CD8-positive, alpha-beta memory T cell (primary cell): ENCODE measurements around the gene SIX2. TPM values are rescaled to one million over a fixed set of nuclear protein-coding genes. Genes with fewer than 3 reads are reported as not detected.

Experiments
- CTCF ChIA-PET: fragments of 350-600 bp; sonication (Branson Sonifier 250); formaldehyde crosslinking; loops from one replicate; lab custom pipeline; 2021; ENCODE audit warnings: antibody characterized with exemption; lab: Charles Lee
- POLR2A ChIA-PET: fragments of 350-600 bp; sonication (Branson Sonifier 250); formaldehyde crosslinking; loops from one replicate; lab custom pipeline; 2021; ENCODE audit warnings: antibody characterized with exemption; lab: Charles Lee
- DNase-seq, 5 donors: peaks; one replicate each; pipeline versions ENCODE4 v3.0.0 to v3.0.0-alpha.2; 2020 to 2022; ENCODE audit warnings: mixed read lengths in 1 of 5
- H3K27ac ChIP-seq: one replicate; pipeline ENCODE4 v1.7.0; 2013; ENCODE audit warnings: low read depth, mild to moderate bottlenecking, low read length, moderate library complexity
- H3K27me3 ChIP-seq: 2 replicates; pipeline ENCODE4 v1.7.0; 2013; ENCODE audit warnings: low read length, mild to moderate bottlenecking; ENCODE audit not compliant: insufficient read depth, poor library complexity, severe bottlenecking
- H3K36me3 ChIP-seq: 2 replicates; pipeline ENCODE4 v1.7.0; 2013; ENCODE audit warnings: mild to moderate bottlenecking, low read length, moderate library complexity; ENCODE audit not compliant: insufficient read depth
- H3K4me1 ChIP-seq: 2 replicates; pipeline ENCODE4 v1.7.0; 2013; ENCODE audit warnings: mild to moderate bottlenecking, low read length, moderate library complexity; ENCODE audit not compliant: insufficient read depth
- H3K4me3 ChIP-seq: 2 replicates; pipeline ENCODE4 v1.7.0; 2013; ENCODE audit warnings: mild to moderate bottlenecking, low read length
- H3K9me3 ChIP-seq: 2 replicates; pipeline ENCODE4 v1.7.0; 2013; ENCODE audit warnings: mild to moderate bottlenecking, low read length
- H3K27ac Mint-ChIP-seq, 8 donors: one replicate each; pipeline ENCODE4 v1.8.0; 2020 to 2021; ENCODE audit warnings: mixed read lengths in 8 of 8, mild to moderate bottlenecking in 6 of 8, inconsistent platforms in 3 of 8, moderate library complexity in 3 of 8
- H3K27me3 Mint-ChIP-seq, 2 donors: one replicate each; pipeline ENCODE4 v1.8.0; 2020 to 2021; ENCODE audit warnings: mixed read lengths in 2 of 2, mild to moderate bottlenecking in 1 of 2, moderate library complexity in 1 of 2
- H3K36me3 Mint-ChIP-seq, 3 donors: one replicate each; pipeline ENCODE4 v1.8.0; 2020 to 2021; ENCODE audit warnings: mixed read lengths in 3 of 3, inconsistent platforms in 1 of 3, mild to moderate bottlenecking in 1 of 3
- H3K4me1 Mint-ChIP-seq, 3 donors: one replicate each; pipeline ENCODE4 v1.8.0; 2020 to 2021; ENCODE audit warnings: mixed read lengths in 3 of 3, inconsistent platforms in 1 of 3, mild to moderate bottlenecking in 1 of 3
- H3K4me3 Mint-ChIP-seq, 7 donors: one replicate each; pipeline ENCODE4 v1.8.0; 2020 to 2021; ENCODE audit warnings: mixed read lengths in 7 of 7, mild to moderate bottlenecking in 6 of 7, moderate library complexity in 4 of 7, inconsistent platforms in 2 of 7
- H3K9me3 Mint-ChIP-seq, 5 donors: one replicate each; pipeline ENCODE4 v1.8.0; 2020 to 2022; ENCODE audit warnings: mixed read lengths in 5 of 5, mild to moderate bottlenecking in 3 of 5, moderate library complexity in 2 of 5, inconsistent platforms in 1 of 5
- polyA plus RNA-seq: library from polyadenylated mRNA; unstranded; fragments of 300-500 nt; fragmentation: Illumina TruSeq; gene quantifications from one replicate; pipeline ENCODE4 v1.2.3, GENCODE V29; 2021
- total RNA-seq, 2 experiments: library from RNA; stranded (reverse); gene quantifications; one replicate each; pipeline ENCODE4 v1.2.3, GENCODE V29; 2021

SIX2 gene
- total and polyA plus RNA-seq, 3 experiments from 2014 or later: 0.09 TPM; not detected in 2

DNA sequence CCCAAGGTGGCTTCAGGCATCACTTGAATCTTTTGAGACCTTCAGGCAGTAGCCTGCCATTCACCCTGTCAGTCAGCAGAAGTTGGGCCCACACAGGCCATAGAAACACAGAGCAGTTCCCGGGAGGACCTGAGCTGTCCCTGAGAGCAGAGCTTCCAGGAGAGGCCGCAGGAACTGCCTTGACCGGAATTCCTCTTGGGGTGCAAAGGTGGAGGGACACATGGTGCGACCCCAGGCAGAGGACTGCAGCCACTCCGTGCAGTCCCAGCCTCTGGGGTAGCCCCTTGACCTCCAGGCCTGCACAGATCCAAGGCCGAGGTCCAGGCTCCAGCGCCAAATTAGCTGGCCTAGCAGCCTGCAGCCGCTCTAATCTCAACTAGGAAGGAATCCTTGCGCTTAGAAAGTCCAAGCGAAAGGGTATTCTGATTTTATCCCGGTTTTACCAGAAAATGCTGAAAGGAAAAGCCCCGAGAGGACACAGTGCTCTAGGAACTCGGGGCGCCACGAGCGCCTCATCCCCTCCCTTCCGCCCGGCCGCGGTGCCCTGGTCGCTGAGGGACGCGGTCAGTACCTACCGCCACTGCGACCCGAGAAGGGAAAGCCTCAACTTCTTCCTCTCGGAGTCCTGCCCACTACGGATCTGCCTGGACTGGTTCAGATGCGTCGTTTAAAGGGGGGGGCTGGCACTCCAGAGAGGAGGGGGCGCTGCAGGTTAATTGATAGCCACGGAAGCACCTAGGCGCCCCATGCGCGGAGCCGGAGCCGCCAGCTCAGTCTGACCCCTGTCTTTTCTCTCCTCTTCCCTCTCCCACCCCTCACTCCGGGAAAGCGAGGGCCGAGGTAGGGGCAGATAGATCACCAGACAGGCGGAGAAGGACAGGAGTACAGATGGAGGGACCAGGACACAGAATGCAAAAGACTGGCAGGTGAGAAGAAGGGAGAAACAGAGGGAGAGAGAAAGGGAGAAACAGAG is 5.4 kb downstream of the SIX2 start:
- H3K27ac Mint-ChIP-seq: no peak overlapping the region
- Histone ChIP-seq H3K27me3 (peaks cover 38% of the 10 kb centered on the region), H3K9me3 (no peaks in the 10 kb centered on the region), H3K4me1 (no peaks in the 10 kb centered on the region), H3K27ac (no peak overlapping the region), H3K4me3 (no peak overlapping the region), H3K36me3 (no peaks in the 10 kb centered on the region)
- ChIA-PET POLR2A (no interaction called here), CTCF (no interaction called here)
- no peak for DNase-seq
- H3K27me3 Mint-ChIP-seq: peaks cover 65 to 84% of the 10 kb centered on the region in 2 donors
- peak overlapping the region in 2 of 7 donors; percentile 25 to 70 for H3K4me3 Mint-ChIP-seq
- peaks cover 0 to 3% (median 0%) of the 10 kb centered on the region in 3 donors for H3K36me3 Mint-ChIP-seq
- peaks cover 22 to 65% (median 28%) of the 10 kb centered on the region in 3 donors for H3K4me1 Mint-ChIP-seq
- peaks cover 0 to 2% (median 0%) of the 10 kb centered on the region in 5 donors for H3K9me3 Mint-ChIP-seq

DNA sequence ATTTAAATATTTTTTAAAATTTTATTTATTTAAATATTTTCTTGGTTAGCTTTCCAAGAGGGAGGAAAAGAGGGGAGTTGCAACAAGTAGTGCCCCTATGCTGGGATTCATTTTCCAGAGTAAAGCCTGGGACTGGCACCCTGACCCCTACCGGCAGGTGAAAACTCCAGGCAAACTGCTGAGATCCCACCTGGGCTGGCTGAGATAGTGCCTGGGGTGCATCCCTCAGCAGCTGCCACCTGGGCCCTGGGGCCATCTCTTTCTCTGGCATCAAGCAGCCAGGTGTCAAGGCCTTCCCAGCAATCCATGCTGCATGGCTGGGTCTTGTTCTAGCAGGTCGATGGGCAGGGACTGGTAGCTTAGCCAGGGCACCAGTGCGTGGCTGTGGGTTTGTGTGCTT is 6.6 kb downstream of the SIX2 start:
- CTCF ChIA-PET: no interaction called here

DNA sequence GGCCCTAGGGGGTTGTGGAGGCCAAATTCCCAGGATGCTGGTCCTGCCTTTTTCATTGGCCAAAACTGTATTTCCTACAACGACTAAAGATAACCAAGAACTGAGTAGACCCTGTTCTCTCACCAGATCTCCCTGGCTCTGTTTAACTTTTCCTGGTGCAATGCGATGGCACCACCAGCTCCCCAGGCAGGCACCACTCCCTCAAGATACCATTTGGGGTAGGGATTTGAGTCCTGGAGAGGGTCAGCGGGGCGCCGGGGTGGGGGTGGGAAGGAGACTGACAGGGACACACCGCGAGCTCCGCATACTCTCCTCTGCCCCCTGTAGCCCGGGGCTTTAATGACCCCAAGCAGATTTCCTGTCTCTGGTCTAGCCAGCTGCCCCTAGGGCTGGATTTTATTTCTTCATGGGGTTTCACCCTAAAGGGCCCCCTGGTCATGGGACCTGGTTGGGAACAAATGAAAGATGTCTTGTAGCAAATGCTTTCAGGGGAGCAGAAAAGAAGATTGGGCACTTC is 7.3 kb downstream of the SIX2 start:
- H3K27ac ChIP-seq: no peak overlapping the region
- peaks cover 22 to 53% (median 24%) of the 10 kb centered on the region in 3 donors for H3K4me1 Mint-ChIP-seq
- H3K27ac Mint-ChIP-seq: peak overlapping the region in 1 of 8 donors; percentile 34
- ChIA-PET POLR2A (no interaction called here), CTCF (no interaction called here)
- no peaks in the 10 kb centered on the region for H3K9me3 ChIP-seq
- peaks cover 27% of the 10 kb centered on the region for H3K27me3 ChIP-seq
- no peaks in the 10 kb centered on the region for H3K4me1 ChIP-seq
- H3K36me3 ChIP-seq: no peaks in the 10 kb centered on the region
- DNase-seq: no peak
- H3K27me3 Mint-ChIP-seq: peaks cover 68 to 83% of the 10 kb centered on the region in 2 donors
- no peak overlapping the region for H3K4me3 ChIP-seq
- peak overlapping the region in 6 of 7 donors; percentile 15 to 65 (median 56) for H3K4me3 Mint-ChIP-seq
- peaks cover 0 to 5% (median 2%) of the 10 kb centered on the region in 5 donors for H3K9me3 Mint-ChIP-seq
- H3K36me3 Mint-ChIP-seq: peaks cover 0 to 3% (median 0%) of the 10 kb centered on the region in 3 donors

More for the DNA sequence above, 6.6 kb downstream of the SIX2 start:
- H3K27me3 ChIP-seq: peaks cover 32% of the 10 kb centered on the region
- H3K27ac ChIP-seq: no peak overlapping the region
- H3K36me3 ChIP-seq: no peaks in the 10 kb centered on the region
- Mint-ChIP-seq H3K27me3 (peaks cover 66 to 84% of the 10 kb centered on the region in 2 donors), H3K4me3 (no peak overlapping the region), H3K27ac (no peak overlapping the region), H3K36me3 (peaks cover 0 to 3% (median 0%) of the 10 kb centered on the region in 3 donors), H3K4me1 (peaks cover 22 to 55% (median 24%) of the 10 kb centered on the region in 3 donors), H3K9me3 (peaks cover 0 to 2% (median 0%) of the 10 kb centered on the region in 5 donors)
- H3K4me3 ChIP-seq: no peak overlapping the region
- H3K4me1 ChIP-seq: no peaks in the 10 kb centered on the region
- no peaks in the 10 kb centered on the region for H3K9me3 ChIP-seq
- POLR2A ChIA-PET: no interaction called here
- DNase-seq: no peak

DNA sequence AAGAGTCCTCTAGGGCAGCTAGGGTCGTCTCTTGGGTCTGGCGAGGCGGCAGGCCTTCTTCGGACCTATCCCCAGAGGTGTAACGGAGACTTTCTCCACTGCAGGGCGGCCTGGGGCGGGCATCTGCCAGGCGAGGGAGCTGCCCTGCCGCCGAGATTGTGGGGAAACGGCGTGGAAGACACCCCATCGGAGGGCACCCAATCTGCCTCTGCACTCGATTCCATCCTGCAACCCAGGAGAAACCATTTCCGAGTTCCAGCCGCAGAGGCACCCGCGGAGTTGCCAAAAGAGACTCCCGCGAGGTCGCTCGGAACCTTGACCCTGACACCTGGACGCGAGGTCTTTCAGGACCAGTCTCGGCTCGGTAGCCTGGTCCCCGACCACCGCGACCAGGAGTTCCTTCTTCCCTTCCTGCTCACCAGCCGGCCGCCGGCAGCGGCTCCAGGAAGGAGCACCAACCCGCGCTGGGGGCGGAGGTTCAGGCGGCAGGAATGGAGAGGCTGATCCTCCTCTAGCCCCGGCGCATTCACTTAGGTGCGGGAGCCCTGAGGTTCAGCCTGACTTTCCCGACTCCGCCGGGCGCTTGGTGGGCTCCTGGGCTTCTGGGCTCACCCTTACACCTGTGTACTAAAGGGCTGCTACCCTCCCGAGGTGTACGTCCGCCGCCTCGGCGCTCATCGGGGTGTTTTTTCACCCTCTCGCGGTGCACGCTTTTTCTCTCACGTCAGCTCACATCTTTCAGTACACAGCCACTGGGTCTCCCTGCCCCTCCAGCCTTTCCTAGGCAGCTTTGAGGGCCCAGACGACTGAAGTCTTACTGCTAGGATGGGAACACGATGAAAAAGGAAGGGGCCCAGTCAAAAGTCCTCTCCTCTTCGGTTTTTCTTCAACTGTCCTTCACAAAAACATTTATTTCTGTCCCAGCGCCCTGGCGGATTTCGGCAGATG is 8.1 kb downstream of the SIX2 start:
- Mint-ChIP-seq H3K4me3 (peak overlapping the region in 6 of 7 donors; percentile 39 to 65 (median 50)), H3K27me3 (peaks cover 67 to 82% of the 10 kb centered on the region in 2 donors), H3K36me3 (peaks cover 0 to 3% (median 0%) of the 10 kb centered on the region in 3 donors), H3K27ac (no peak overlapping the region), H3K4me1 (peaks cover 17 to 47% (median 21%) of the 10 kb centered on the region in 3 donors), H3K9me3 (peaks cover 0 to 5% (median 2%) of the 10 kb centered on the region in 5 donors)
- no peaks in the 10 kb centered on the region for H3K9me3 ChIP-seq
- ChIA-PET CTCF (no interaction called here), POLR2A (no interaction called here)
- H3K36me3 ChIP-seq: no peaks in the 10 kb centered on the region
- H3K27me3 ChIP-seq: peaks cover 24% of the 10 kb centered on the region
- no peak for DNase-seq
- no peak overlapping the region for H3K27ac ChIP-seq
- no peak overlapping the region for H3K4me3 ChIP-seq
- no peaks in the 10 kb centered on the region for H3K4me1 ChIP-seq

DNA sequence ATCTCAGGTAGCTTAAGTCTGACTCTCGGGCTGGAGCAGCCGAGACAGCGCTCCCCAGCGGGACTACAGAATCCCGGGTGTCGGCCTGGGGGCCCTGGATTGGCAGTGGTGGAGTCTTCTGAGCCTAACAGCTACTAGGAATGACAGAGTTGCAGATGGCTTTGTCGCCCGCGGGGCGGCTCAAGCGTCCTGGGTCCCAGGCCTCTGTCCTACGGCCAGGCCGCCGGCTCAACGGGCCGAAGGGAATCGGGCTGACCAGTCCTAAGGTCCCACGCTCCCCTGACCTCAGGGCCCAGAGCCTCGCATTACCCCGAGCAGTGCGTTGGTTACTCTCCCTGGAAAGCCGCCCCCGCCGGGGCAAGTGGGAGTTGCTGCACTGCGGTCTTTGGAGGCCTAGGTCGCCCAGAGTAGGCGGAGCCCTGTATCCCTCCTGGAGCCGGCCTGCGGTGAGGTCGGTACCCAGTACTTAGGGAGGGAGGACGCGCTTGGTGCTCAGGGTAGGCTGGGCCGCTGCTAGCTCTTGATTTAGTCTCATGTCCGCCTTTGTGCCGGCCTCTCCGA is 8.8 kb downstream of the SIX2 start:
- ChIA-PET CTCF (no interaction called here), POLR2A (no interaction called here)
- Mint-ChIP-seq H3K27me3 (peaks cover 67 to 80% of the 10 kb centered on the region in 2 donors), H3K27ac (no peak overlapping the region), H3K36me3 (peaks cover 0 to 3% (median 0%) of the 10 kb centered on the region in 3 donors), H3K4me3 (peak overlapping the region in 2 of 7 donors; percentile 39 to 59), H3K4me1 (peaks cover 13 to 39% (median 16%) of the 10 kb centered on the region in 3 donors), H3K9me3 (peaks cover 0 to 5% (median 2%) of the 10 kb centered on the region in 5 donors)
- Histone ChIP-seq H3K27ac (no peak overlapping the region), H3K4me3 (no peak overlapping the region), H3K27me3 (peaks cover 18% of the 10 kb centered on the region), H3K9me3 (no peaks in the 10 kb centered on the region), H3K36me3 (no peaks in the 10 kb centered on the region), H3K4me1 (no peaks in the 10 kb centered on the region)
- DNase-seq: no peak

DNA sequence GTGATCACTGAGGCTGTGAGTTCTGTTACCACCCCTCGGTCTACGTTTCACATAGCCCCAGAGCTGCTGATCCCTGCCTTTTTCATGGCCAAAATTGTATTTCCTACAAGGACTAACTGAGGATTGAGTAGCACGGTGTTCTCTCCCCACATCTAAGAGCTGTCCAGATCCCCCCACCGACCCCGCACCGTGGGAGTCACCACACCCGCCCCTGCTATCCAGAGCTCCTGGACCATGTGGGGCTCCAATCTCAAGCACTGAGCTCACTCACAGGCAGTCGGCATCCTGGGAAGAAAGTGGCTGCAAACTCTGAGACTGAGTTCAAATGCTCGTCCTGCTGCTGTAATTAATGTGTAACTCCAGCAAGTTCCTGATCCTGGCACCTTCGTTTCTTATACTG is 9.7 kb downstream of the SIX2 start:
- no peak overlapping the region for H3K4me3 Mint-ChIP-seq
- H3K27me3 Mint-ChIP-seq: peaks cover 66 to 83% of the 10 kb centered on the region in 2 donors
- Histone ChIP-seq H3K4me1 (no peaks in the 10 kb centered on the region), H3K4me3 (no peak overlapping the region), H3K27me3 (peaks cover 17% of the 10 kb centered on the region), H3K9me3 (no peaks in the 10 kb centered on the region), H3K27ac (no peak overlapping the region), H3K36me3 (no peaks in the 10 kb centered on the region)
- ChIA-PET CTCF (no interaction called here), POLR2A (no interaction called here)
- H3K4me1 Mint-ChIP-seq: peaks cover 11 to 31% (median 16%) of the 10 kb centered on the region in 3 donors
- DNase-seq: no peak
- peaks cover 0 to 5% (median 2%) of the 10 kb centered on the region in 5 donors for H3K9me3 Mint-ChIP-seq
- H3K36me3 Mint-ChIP-seq: peaks cover 0 to 3% (median 0%) of the 10 kb centered on the region in 3 donors
- no peak overlapping the region for H3K27ac Mint-ChIP-seq

DNA sequence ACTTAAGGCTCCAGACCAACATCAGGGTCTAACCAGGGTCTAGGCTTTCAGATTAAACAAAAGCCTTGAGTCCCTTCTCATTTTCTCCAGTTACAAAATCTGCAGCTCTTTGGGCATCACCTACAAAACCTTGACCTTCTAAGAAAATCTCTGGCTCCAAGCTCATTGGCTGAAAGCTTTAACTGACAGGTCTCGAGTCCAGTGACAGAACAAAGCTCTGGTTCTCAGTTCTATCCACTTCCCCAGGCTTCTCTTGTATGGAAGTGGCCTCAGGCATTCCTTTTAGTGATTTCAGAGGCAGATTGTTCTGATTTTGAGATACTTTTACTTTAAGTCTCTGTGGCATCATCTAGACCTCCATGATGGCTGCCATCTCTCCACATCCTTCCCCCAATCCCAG is 11.3 kb downstream of the SIX2 start:
- Histone ChIP-seq H3K27ac (no peak overlapping the region), H3K36me3 (no peaks in the 10 kb centered on the region), H3K9me3 (no peaks in the 10 kb centered on the region), H3K4me1 (no peaks in the 10 kb centered on the region), H3K4me3 (no peak overlapping the region), H3K27me3 (peaks cover 12% of the 10 kb centered on the region)
- POLR2A ChIA-PET: no interaction called here
- Mint-ChIP-seq H3K9me3 (peaks cover 0 to 5% (median 4%) of the 10 kb centered on the region in 5 donors), H3K36me3 (peaks cover 0 to under 1% (median 0%) of the 10 kb centered on the region in 3 donors), H3K27me3 (peaks cover 57 to 83% of the 10 kb centered on the region in 2 donors), H3K4me1 (peaks cover 11 to 19% (median 11%) of the 10 kb centered on the region in 3 donors), H3K27ac (no peak overlapping the region), H3K4me3 (no peak overlapping the region)
- CTCF ChIA-PET: interaction anchor here (2.2 kb wide), 1 partner anchor 17 kb away, joined by 5 read pairs; no protein-coding TSS in a partner anchor
- DNase-seq: no peak
